Measurements from ENCODE around the gene STIMATE. TPM values are rescaled to one million over a fixed set of nuclear protein-coding genes. Genes with fewer than 3 reads are reported as not detected.

STIMATE gene
- total RNA-seq, 1 donor from 2014 or later, result 7.9 TPM

DNA sequence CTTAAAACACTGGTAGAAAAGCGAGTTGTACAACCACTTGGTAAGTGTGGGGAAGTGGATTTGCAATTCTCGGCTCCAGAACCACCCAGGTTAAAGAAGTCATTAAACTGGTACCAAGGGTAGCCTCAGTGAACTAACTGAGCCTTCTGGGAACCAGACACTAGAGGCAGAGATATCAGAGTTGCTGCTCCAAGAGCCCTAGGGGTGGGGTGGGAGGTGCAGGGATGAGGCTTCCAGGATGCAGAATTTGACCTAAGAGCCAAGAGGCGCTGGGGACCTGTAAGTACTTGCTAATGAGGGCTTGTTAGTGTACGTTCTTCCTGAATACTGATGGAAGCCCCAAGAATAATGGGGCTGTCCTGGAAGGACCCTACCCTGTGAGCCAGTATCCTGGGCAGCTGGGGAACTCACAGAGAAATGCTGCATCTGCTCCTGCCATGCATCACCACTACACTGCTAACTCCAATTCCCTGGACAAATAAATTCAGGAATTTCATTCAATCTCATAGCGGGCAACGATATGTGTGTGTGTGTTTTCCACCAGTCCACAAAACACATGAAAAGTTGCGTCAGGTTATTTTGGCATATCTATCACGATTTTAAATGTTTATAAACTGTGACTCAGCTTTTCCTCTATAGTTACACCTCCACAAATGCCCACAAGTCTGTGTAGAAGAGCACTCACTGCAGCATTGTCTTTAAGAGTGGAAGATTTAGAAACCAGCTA is 23.8 kb downstream of the STIMATE start:
- TF ChIP-seq, protein P1, sequence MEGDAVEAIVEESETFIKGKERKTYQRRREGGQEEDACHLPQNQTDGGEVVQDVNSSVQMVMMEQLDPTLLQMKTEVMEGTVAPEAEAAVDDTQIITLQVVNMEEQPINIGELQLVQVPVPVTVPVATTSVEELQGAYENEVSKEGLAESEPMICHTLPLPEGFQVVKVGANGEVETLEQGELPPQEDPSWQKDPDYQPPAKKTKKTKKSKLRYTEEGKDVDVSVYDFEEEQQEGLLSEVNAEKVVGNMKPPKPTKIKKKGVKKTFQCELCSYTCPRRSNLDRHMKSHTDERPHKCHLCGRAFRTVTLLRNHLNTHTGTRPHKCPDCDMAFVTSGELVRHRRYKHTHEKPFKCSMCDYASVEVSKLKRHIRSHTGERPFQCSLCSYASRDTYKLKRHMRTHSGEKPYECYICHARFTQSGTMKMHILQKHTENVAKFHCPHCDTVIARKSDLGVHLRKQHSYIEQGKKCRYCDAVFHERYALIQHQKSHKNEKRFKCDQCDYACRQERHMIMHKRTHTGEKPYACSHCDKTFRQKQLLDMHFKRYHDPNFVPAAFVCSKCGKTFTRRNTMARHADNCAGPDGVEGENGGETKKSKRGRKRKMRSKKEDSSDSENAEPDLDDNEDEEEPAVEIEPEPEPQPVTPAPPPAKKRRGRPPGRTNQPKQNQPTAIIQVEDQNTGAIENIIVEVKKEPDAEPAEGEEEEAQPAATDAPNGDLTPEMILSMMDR (IDR thresholded peaks at IDR 0.05; ENCODE audit: insufficient read depth, low read length, severe bottlenecking), result no peak
- no peak overlapping the region for H3K4me3 ChIP-seq (ENCODE audit: low read depth, low read length)
- no peaks in the 10 kb centered on the region for H3K27me3 ChIP-seq (ENCODE audit: control insufficient read depth, insufficient read depth, low read length)
- DNase-seq (ENCODE audit: low read depth), result peak; percentile 53
- H3K36me3 ChIP-seq (ENCODE audit: control insufficient read depth, insufficient read depth, low read length), result no peaks in the 10 kb centered on the region
- no peak for FAIRE-seq

DNA sequence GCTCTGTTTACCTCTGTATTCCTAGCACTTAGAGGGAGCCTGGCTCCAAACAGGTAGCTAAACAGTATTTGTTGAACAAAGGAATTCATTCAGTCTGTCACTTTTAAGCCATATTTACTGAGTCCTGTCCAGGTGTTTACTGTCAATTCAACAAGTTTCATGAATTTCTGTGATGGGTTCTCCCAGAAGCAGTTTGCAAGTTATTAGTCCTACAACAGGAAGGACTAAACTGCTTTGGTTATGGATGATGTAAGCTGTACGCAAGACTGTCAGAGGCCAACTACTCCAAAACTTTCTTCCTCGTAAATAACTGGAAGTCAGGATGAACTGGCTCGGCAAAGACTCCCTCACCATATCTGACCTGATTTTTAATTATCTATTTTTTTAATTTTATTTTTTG is 25.1 kb downstream of the STIMATE start:
- Histone ChIP-seq H3K36me3 (ENCODE audit: control insufficient read depth, insufficient read depth, low read length) (no peaks in the 10 kb centered on the region), H3K27me3 (ENCODE audit: control insufficient read depth, insufficient read depth, low read length) (no peaks in the 10 kb centered on the region), H3K4me3 (ENCODE audit: low read depth, low read length) (no peak overlapping the region)
- no peak for FAIRE-seq
- TF ChIP-seq, protein P1 (IDR thresholded peaks at IDR 0.05; ENCODE audit: insufficient read depth, low read length, severe bottlenecking), result no peak
- no peak for DNase-seq (ENCODE audit: low read depth)

DNA sequence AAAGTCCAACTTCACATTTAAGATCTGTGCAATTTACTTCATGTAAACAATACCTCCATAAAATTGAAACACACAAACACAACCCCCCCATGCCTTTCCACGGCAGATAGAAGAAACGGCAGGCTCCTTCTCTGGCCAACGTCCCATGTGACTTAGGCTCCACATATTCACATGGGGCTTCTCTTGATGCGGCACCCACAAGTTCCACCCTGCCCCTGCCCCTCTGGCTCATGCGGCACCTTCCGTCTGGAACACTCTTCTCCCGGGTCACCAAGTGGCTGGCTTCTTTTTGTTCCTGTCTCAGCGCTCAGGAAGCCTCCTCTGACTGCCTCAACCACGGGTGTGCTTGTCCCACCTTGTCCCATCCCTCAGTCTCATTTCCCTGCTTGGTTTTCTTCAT is 25.6 kb downstream of the STIMATE start:
- no peak for FAIRE-seq
- TF ChIP-seq, protein P1 (IDR thresholded peaks at IDR 0.05; ENCODE audit: insufficient read depth, low read length, severe bottlenecking), result no peak
- Histone ChIP-seq H3K4me3 (ENCODE audit: low read depth, low read length) (no peak overlapping the region), H3K27me3 (ENCODE audit: control insufficient read depth, insufficient read depth, low read length) (no peaks in the 10 kb centered on the region), H3K36me3 (ENCODE audit: control insufficient read depth, insufficient read depth, low read length) (no peaks in the 10 kb centered on the region)
- no peak for DNase-seq (ENCODE audit: low read depth)

DNA sequence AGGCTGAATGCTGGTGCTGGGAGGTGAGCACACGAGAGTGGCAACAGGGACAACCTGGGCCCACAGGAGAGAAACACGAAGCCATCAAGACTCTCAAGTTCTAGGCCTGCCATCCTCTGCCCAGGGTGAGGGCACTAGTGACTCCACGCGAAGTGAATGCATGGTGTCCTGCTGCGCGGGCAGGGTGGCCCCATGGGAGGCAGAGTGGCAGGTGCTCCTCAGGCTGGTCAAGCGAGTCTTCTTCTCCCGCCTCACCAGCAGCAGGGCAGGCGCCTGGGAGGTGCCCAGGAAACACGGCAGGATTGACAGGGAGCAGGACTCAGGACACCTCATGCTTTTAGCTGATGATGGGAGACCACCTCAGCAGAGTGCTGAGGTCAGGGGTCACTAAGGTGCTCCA is 26.9 kb downstream of the STIMATE start:
- no peaks in the 10 kb centered on the region for H3K27me3 ChIP-seq (ENCODE audit: control insufficient read depth, insufficient read depth, low read length)
- no peak overlapping the region for H3K4me3 ChIP-seq (ENCODE audit: low read depth, low read length)
- H3K36me3 ChIP-seq (ENCODE audit: control insufficient read depth, insufficient read depth, low read length), result no peaks in the 10 kb centered on the region
- no peak for DNase-seq (ENCODE audit: low read depth)
- TF ChIP-seq, protein P1 (IDR thresholded peaks at IDR 0.05; ENCODE audit: insufficient read depth, low read length, severe bottlenecking), result no peak
- no peak for FAIRE-seq

DNA sequence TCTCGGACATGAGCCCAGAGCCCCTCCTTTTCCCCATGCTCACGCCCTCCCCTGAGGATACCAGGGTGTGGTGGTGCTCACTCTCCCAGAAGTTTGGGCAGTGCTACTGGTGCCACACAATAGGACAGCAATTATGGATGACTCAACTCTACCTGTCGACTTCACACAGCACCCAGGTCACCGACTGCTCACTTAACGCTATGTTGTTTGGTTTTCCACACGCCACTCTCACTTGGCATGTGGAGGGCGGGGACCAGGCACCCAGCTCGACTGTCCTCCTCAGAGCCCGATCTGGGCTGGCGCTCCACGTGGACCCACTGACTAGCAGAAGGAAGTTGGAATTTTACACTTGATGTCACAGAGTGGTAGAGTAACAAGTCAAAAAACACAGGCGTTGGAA is 30.9 kb downstream of the STIMATE start:
- no peak for DNase-seq (ENCODE audit: low read depth)
- TF ChIP-seq, protein P1 (IDR thresholded peaks at IDR 0.05; ENCODE audit: insufficient read depth, low read length, severe bottlenecking), result no peak
- H3K27me3 ChIP-seq (ENCODE audit: control insufficient read depth, insufficient read depth, low read length), result no peaks in the 10 kb centered on the region
- no peak overlapping the region for H3K4me3 ChIP-seq (ENCODE audit: low read depth, low read length)
- H3K36me3 ChIP-seq (ENCODE audit: control insufficient read depth, insufficient read depth, low read length), result no peaks in the 10 kb centered on the region
- FAIRE-seq, result no peak

DNA sequence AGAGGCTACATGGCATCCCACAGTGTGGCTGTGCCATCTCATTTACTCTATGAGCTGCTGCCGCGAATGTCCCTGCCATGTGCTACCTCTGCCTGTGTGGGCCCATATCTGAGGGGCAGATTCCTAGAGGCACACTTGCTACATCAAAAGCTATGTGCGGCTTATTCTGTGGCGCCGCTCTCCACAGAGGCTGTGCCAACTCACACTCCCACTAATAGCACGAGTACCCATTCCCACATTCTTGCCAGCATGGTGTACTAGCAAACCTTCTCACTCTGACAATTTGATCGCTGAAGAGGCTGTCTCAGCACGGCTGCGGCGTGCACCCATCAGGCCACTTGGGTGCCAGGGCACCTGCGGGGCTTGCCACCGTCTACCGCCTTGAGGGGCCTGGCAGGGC is 31.4 kb downstream of the STIMATE start:
- H3K4me3 ChIP-seq (ENCODE audit: low read depth, low read length), result no peak overlapping the region
- no peaks in the 10 kb centered on the region for H3K36me3 ChIP-seq (ENCODE audit: control insufficient read depth, insufficient read depth, low read length)
- TF ChIP-seq, protein P1 (IDR thresholded peaks at IDR 0.05; ENCODE audit: insufficient read depth, low read length, severe bottlenecking), result no peak
- FAIRE-seq (peak; percentile 60), DNase-seq (ENCODE audit: low read depth) (no peak)
- H3K27me3 ChIP-seq (ENCODE audit: control insufficient read depth, insufficient read depth, low read length), result no peaks in the 10 kb centered on the region
